Measurements from ENCODE around the gene RNMT.

Gene RNMT

GRCh38 chr18:13804305-13804704 is 77.8 kb downstream of the RNMT start:
- Mint-ChIP-seq H3K36me3 (ENCODE audit: insufficient read depth) (no peaks in the 10 kb centered on the region), H3K27ac (ENCODE audit: low read depth) (no peak overlapping the region), H3K4me3 (no peak overlapping the region), H3K9me3 (no peaks in the 10 kb centered on the region), H3K4me1 (peaks cover 11% of the 10 kb centered on the region), H3K27me3 (peaks cover 69% of the 10 kb centered on the region)
- no peak for DNase-seq (ENCODE audit: low spot score in 2 of 2)
- no peak for ATAC-seq (replicated peaks; ENCODE audit: extremely low read depth, poor library complexity, severe bottlenecking)

GRCh38 chr18:13808294-13809042 is 82.0 kb downstream of the RNMT start:
- H3K9me3 Mint-ChIP-seq, result no peaks in the 10 kb centered on the region
- no peaks in the 10 kb centered on the region for H3K4me1 Mint-ChIP-seq
- DNase-seq (ENCODE audit: low spot score in 2 of 2), result no peak
- no peaks in the 10 kb centered on the region for H3K36me3 Mint-ChIP-seq (ENCODE audit: insufficient read depth)
- no peak overlapping the region for H3K27ac Mint-ChIP-seq (ENCODE audit: low read depth)
- peaks cover 39% of the 10 kb centered on the region for H3K27me3 Mint-ChIP-seq
- no peak overlapping the region for H3K4me3 Mint-ChIP-seq
- no peak for ATAC-seq (replicated peaks; ENCODE audit: extremely low read depth, poor library complexity, severe bottlenecking)

GRCh38 chr18:13809043-13809430 is 82.6 kb downstream of the RNMT start:
- Mint-ChIP-seq H3K27me3 (peaks cover 34% of the 10 kb centered on the region), H3K4me3 (no peak overlapping the region), H3K9me3 (no peaks in the 10 kb centered on the region), H3K36me3 (ENCODE audit: insufficient read depth) (no peaks in the 10 kb centered on the region), H3K4me1 (no peaks in the 10 kb centered on the region), H3K27ac (ENCODE audit: low read depth) (no peak overlapping the region)
- no peak for ATAC-seq (replicated peaks; ENCODE audit: extremely low read depth, poor library complexity, severe bottlenecking)
- no peak for DNase-seq (ENCODE audit: low spot score in 2 of 2)

- ATAC-seq (replicated peaks; ENCODE audit: extremely low read depth, poor library complexity, severe bottlenecking) (no peak), DNase-seq (ENCODE audit: low spot score in 2 of 2) (no peak)
- H3K36me3 Mint-ChIP-seq (ENCODE audit: insufficient read depth), result no peaks in the 10 kb centered on the region
- H3K9me3 Mint-ChIP-seq, result no peaks in the 10 kb centered on the region
- H3K27ac Mint-ChIP-seq (ENCODE audit: low read depth), result no peak overlapping the region
- H3K4me3 Mint-ChIP-seq, result no peak overlapping the region
- peaks cover 27% of the 10 kb centered on the region for H3K27me3 Mint-ChIP-seq
- H3K4me1 Mint-ChIP-seq, result no peaks in the 10 kb centered on the region
Measured at GRCh38 chr18:13809531-13810255, 83.2 kb downstream of the RNMT start.

GRCh38 chr18:13810950-13811485 is 84.5 kb downstream of the RNMT start:
- Mint-ChIP-seq H3K9me3 (no peaks in the 10 kb centered on the region), H3K36me3 (ENCODE audit: insufficient read depth) (no peaks in the 10 kb centered on the region), H3K27ac (ENCODE audit: low read depth) (no peak overlapping the region), H3K4me3 (no peak overlapping the region), H3K4me1 (no peaks in the 10 kb centered on the region), H3K27me3 (peaks cover 14% of the 10 kb centered on the region)
- ATAC-seq (replicated peaks; ENCODE audit: extremely low read depth, poor library complexity, severe bottlenecking), result no peak
- no peak for DNase-seq (ENCODE audit: low spot score in 2 of 2)

- Mint-ChIP-seq H3K4me3 (no peak overlapping the region), H3K9me3 (no peaks in the 10 kb centered on the region), H3K27me3 (peaks cover 8% of the 10 kb centered on the region), H3K27ac (ENCODE audit: low read depth) (no peak overlapping the region), H3K4me1 (no peaks in the 10 kb centered on the region), H3K36me3 (ENCODE audit: insufficient read depth) (no peaks in the 10 kb centered on the region)
- no peak for DNase-seq (ENCODE audit: low spot score in 2 of 2)
- ATAC-seq (replicated peaks; ENCODE audit: extremely low read depth, poor library complexity, severe bottlenecking), result no peak
Measured at GRCh38 chr18:13811993-13812392, 85.5 kb downstream of the RNMT start.

- Mint-ChIP-seq H3K27ac (ENCODE audit: low read depth) (no peak overlapping the region), H3K27me3 (peaks cover 8% of the 10 kb centered on the region), H3K4me1 (no peaks in the 10 kb centered on the region), H3K4me3 (no peak overlapping the region), H3K36me3 (ENCODE audit: insufficient read depth) (no peaks in the 10 kb centered on the region), H3K9me3 (no peaks in the 10 kb centered on the region)
- DNase-seq (ENCODE audit: low spot score in 2 of 2) (peak in 1 of 2 donors; percentile 24), ATAC-seq (replicated peaks; ENCODE audit: extremely low read depth, poor library complexity, severe bottlenecking) (peak; percentile 49)
Measured at GRCh38 chr18:13813271-13813849, 86.9 kb downstream of the RNMT start.

All from central memory CD8-positive, alpha-beta T cell (primary cell).